H1 (cell line): Measurements from ENCODE around the gene CHAC2. TPM values are rescaled to one million over a fixed set of nuclear protein-coding genes. Genes with fewer than 3 reads are reported as not detected.

Experiments used
- CTCF ChIA-PET: fragments of 300-600 bp; sonication (Branson Sonifier 250); formaldehyde crosslinking; loops from one replicate; lab custom pipeline; 2021; ENCODE audit not compliant: partially characterized antibody; lab: Charles Lee
- POLR2A ChIA-PET: fragments of 300-600 bp; sonication (Branson Sonifier 250); formaldehyde crosslinking; loops from one replicate; lab custom pipeline; 2021; ENCODE audit warnings: inconsistent platforms; ENCODE audit not compliant: partially characterized antibody; lab: Charles Lee
- DNase-seq, 2 experiments: peaks; one replicate each; pipeline versions ENCODE4 v3.0.0 to v3.0.0-alpha.2; 2010 to 2022; ENCODE audit warnings: low spot score in 2 of 2, low read depth in 1 of 2, mixed read lengths in 1 of 2
- FAIRE-seq: peaks from 2 replicates; lab custom pipeline; 2011; peaks lifted over from hg19 to GRCh38; lab: Jason Lieb, UNC
- H2AFZ ChIP-seq: 2 replicates; pipeline ENCODE4 v1.8.1; 2012; ENCODE audit warnings: low read length, inconsistent platforms
- H2AK5ac ChIP-seq: 2 replicates; pipeline ENCODE4 v1.6.1; 2013; ENCODE audit warnings: low read depth, low read length
- H2BK120ac ChIP-seq: replicated peaks from 2 replicates; pipeline ENCODE3; 2013; ENCODE audit warnings: low read depth, low read length, inconsistent platforms
- H2BK12ac ChIP-seq: 2 replicates; pipeline ENCODE4 v1.6.1; 2013; ENCODE audit warnings: low read depth, low read length
- H2BK15ac ChIP-seq: 2 replicates; pipeline ENCODE4 v1.6.1; 2013; ENCODE audit warnings: low read length
- H2BK20ac ChIP-seq: 2 replicates; pipeline ENCODE4 v1.6.1; 2013; ENCODE audit warnings: low read length
- H2BK5ac ChIP-seq: 2 replicates; pipeline ENCODE4 v1.6.1; 2013; ENCODE audit warnings: low read depth, low read length
- H3K14ac ChIP-seq: 2 replicates; pipeline ENCODE4 v1.6.1; 2013; ENCODE audit warnings: inconsistent platforms; ENCODE audit not compliant: insufficient read length
- H3K18ac ChIP-seq: 2 replicates; pipeline ENCODE4 v1.6.1; 2013; ENCODE audit warnings: low read length; ENCODE audit errors: extremely low read depth
- H3K23ac ChIP-seq: 2 replicates; pipeline ENCODE4 v1.6.1; 2013; ENCODE audit warnings: inconsistent platforms; ENCODE audit not compliant: insufficient read length
- H3K23me2 ChIP-seq: 2 replicates; pipeline ENCODE4 v1.6.1; 2013; ENCODE audit warnings: low read depth, low read length
- H3K27ac ChIP-seq: 2 replicates; pipeline ENCODE4 v1.6.1; 2011; ENCODE audit warnings: low read depth, low read length, inconsistent platforms
- H3K27me3 ChIP-seq, 4 experiments: replicated peaks in 1 of 4; 1 replicate in 1 of 4; 2 replicates in 3 of 4; pipeline versions ENCODE4 v1.6.1 to v1.8.1; 2011 to 2013; ENCODE audit warnings: low read length in 3 of 4, mild to moderate bottlenecking in 3 of 4, inconsistent platforms in 2 of 4, mixed read lengths in 2 of 4, moderate library complexity in 1 of 4; ENCODE audit not compliant: control insufficient read depth in 3 of 4, insufficient read depth in 3 of 4; ENCODE audit errors: extremely low read depth in 1 of 4
- H3K36me3 ChIP-seq, 4 experiments: 2 replicates each; pipeline versions ENCODE4 v1.6.1 to v1.8.1; 2011 to 2013; ENCODE audit warnings: mild to moderate bottlenecking in 4 of 4, low read length in 3 of 4, moderate library complexity in 2 of 4, control low read depth in 1 of 4, inconsistent platforms in 1 of 4; ENCODE audit not compliant: insufficient read depth in 4 of 4, control insufficient read depth in 2 of 4
- H3K4ac ChIP-seq: replicated peaks from 2 replicates; pipeline ENCODE3; 2013; ENCODE audit warnings: low read length, low read depth, mixed read lengths, inconsistent platforms; ENCODE audit not compliant: insufficient read length
- H3K4me1 ChIP-seq, 4 experiments: replicated peaks in 1 of 4; 1 replicate in 1 of 4; 2 replicates in 3 of 4; pipeline versions ENCODE4 v1.6.1 to v1.8.1; 2011 to 2013; ENCODE audit warnings: low read length in 3 of 4, inconsistent platforms in 2 of 4, mixed read lengths in 1 of 4; ENCODE audit not compliant: insufficient read depth in 4 of 4, control insufficient read depth in 3 of 4
- H3K4me2 ChIP-seq, 2 experiments: 2 replicates each; pipeline versions ENCODE4 v1.6.1 to v1.8.1; 2011 to 2013; ENCODE audit warnings: low read depth in 2 of 2, low read length in 2 of 2, control low read depth in 1 of 2, inconsistent platforms in 1 of 2, mild to moderate bottlenecking in 1 of 2; ENCODE audit not compliant: insufficient read depth in 1 of 2
- H3K4me3 ChIP-seq, 4 experiments: fragments of 200-600, 300-600 bp in 1 of 4; sonication (generic), shearing (Covaris generic), sonication (Bioruptor Twin) in 1 of 4; 2 replicates each; pipeline versions ENCODE4 v1.5.1 to v1.8.1; 2011 to 2016; ENCODE audit warnings: low read length in 4 of 4, low read depth in 3 of 4, control low read depth in 2 of 4, inconsistent platforms in 2 of 4, mild to moderate bottlenecking in 2 of 4, mixed read lengths in 1 of 4, moderate library complexity in 1 of 4; ENCODE audit not compliant: insufficient read depth in 2 of 4; ENCODE audit errors: extremely low read depth in 1 of 4
- H3K56ac ChIP-seq: replicated peaks from 2 replicates; pipeline ENCODE3; 2013; ENCODE audit warnings: low read depth, mild to moderate bottlenecking, mixed read lengths, low read length, inconsistent platforms; ENCODE audit not compliant: insufficient read length
- H3K79me1 ChIP-seq: 2 replicates; pipeline ENCODE4 v1.6.1; 2013; ENCODE audit warnings: low read depth, low read length, control low read depth
- H3K79me2 ChIP-seq, 2 experiments: 2 replicates each; pipeline versions ENCODE4 v1.6.1 to v1.8.1; 2012 to 2013; ENCODE audit warnings: low read length in 2 of 2, mild to moderate bottlenecking in 2 of 2, inconsistent platforms in 1 of 2; ENCODE audit not compliant: insufficient read depth in 2 of 2, control insufficient read depth in 1 of 2
- H3K9ac ChIP-seq, 4 experiments: replicated peaks in 1 of 4; 1 replicate in 1 of 4; 2 replicates in 3 of 4; pipeline versions ENCODE4 v1.6.1 to v1.8.1; 2011 to 2013; ENCODE audit warnings: low read depth in 3 of 4, low read length in 3 of 4, control low read depth in 2 of 4, mild to moderate bottlenecking in 2 of 4, moderate library complexity in 2 of 4, inconsistent platforms in 1 of 4; ENCODE audit errors: extremely low read depth in 1 of 4
- H3K9me3 ChIP-seq, 2 experiments: 2 replicates each; pipeline versions ENCODE4 v1.6.1 to v1.8.1; 2012 to 2013; ENCODE audit warnings: mild to moderate bottlenecking in 2 of 2, moderate library complexity in 2 of 2, control low read depth in 1 of 2, inconsistent platforms in 1 of 2, low read depth in 1 of 2, low read length in 1 of 2, mixed read lengths in 1 of 2; ENCODE audit not compliant: insufficient read depth in 2 of 2
- H4K20me1 ChIP-seq, 2 experiments: replicated peaks in 1 of 2; 2 replicates each; pipeline versions ENCODE3 to v1.8.1; 2011 to 2013; ENCODE audit warnings: inconsistent platforms in 2 of 2, low read length in 2 of 2, mild to moderate bottlenecking in 1 of 2; ENCODE audit not compliant: insufficient read depth in 2 of 2, control insufficient read depth in 1 of 2
- H4K5ac ChIP-seq: 2 replicates; pipeline ENCODE4 v1.6.1; 2013; ENCODE audit warnings: low read length, low read depth, mixed read lengths, inconsistent platforms; ENCODE audit not compliant: insufficient read length
- H4K8ac ChIP-seq: 2 replicates; pipeline ENCODE4 v1.8.0; 2013; ENCODE audit warnings: mild to moderate bottlenecking, moderate library complexity, low read length, inconsistent platforms; ENCODE audit not compliant: insufficient read depth; ENCODE audit errors: extremely low read depth
- H4K91ac ChIP-seq: replicated peaks from 2 replicates; pipeline ENCODE3; 2013; ENCODE audit warnings: low read length, mixed read lengths, inconsistent platforms; ENCODE audit not compliant: insufficient read length
- ASH2L ChIP-seq: fragments of 200-600, 300-600 bp; sonication (generic); IDR thresholded peaks from one replicate; pipeline ENCODE4 v1.7.1; 2017; ENCODE audit warnings: low read length
- BCL11A ChIP-seq, 2 experiments: IDR thresholded peaks; one replicate each; pipeline ENCODE4 v1.6.1; 2011; ENCODE audit warnings: low read depth in 2 of 2, low read length in 2 of 2, mild to moderate bottlenecking in 2 of 2
- CBX5 ChIP-seq: fragments of 300-800, 300-1000 bp; sonication (generic); IDR thresholded peaks from 2 replicates; pipeline ENCODE4 v1.7.1; 2016; ENCODE audit warnings: antibody characterized with exemption, low read length, low read depth
- CBX8 ChIP-seq: fragments of 300-800, 300-1000 bp; sonication (generic); IDR thresholded peaks from 2 replicates; pipeline ENCODE4 v1.7.1; 2016; ENCODE audit warnings: low read depth, low read length, borderline replicate concordance
- CEBPB ChIP-seq: IDR thresholded peaks from 2 replicates; pipeline ENCODE4 v1.6.1; 2012; ENCODE audit warnings: low read depth, low read length
- CHD1 ChIP-seq: IDR thresholded peaks from 2 replicates; pipeline ENCODE4 v1.6.1; 2012; ENCODE audit warnings: low read depth, low read length, improper control_type of control experiment
- CTBP2 ChIP-seq: IDR thresholded peaks from 2 replicates; pipeline ENCODE4 v1.7.0; 2011; ENCODE audit warnings: borderline replicate concordance, mild to moderate bottlenecking, moderate library complexity, mixed read lengths, low read length; ENCODE audit not compliant: insufficient read depth, insufficient read length
- EZH2 ChIP-seq: fragments of 200-600 bp; sonication (generic); IDR thresholded peaks from 2 replicates; pipeline ENCODE4 v1.7.1; 2012; ENCODE audit warnings: low read depth, mild to moderate bottlenecking, moderate library complexity, low read length, inconsistent platforms; ENCODE audit not compliant: severe bottlenecking
- JUN ChIP-seq: IDR thresholded peaks from 2 replicates; pipeline ENCODE4 v1.6.1; 2011; ENCODE audit warnings: low read depth, mild to moderate bottlenecking, improper control_type of control experiment, low read length
- MAFK ChIP-seq: IDR thresholded peaks from 2 replicates; pipeline ENCODE4 v1.6.1; 2012; ENCODE audit warnings: low read depth, mild to moderate bottlenecking, improper control_type of control experiment, low read length
- SP4 ChIP-seq: IDR thresholded peaks from 2 replicates; pipeline ENCODE4 v1.6.1; 2012; ENCODE audit warnings: low read length, inconsistent platforms
- TAF1 ChIP-seq: IDR thresholded peaks from 2 replicates; pipeline ENCODE4 v1.6.1; 2011; ENCODE audit warnings: mild to moderate bottlenecking, low read depth, low read length
- USF2 ChIP-seq: IDR thresholded peaks from 2 replicates; pipeline ENCODE4 v1.6.1; 2011; ENCODE audit warnings: low read length, improper control_type of control experiment
- WGBS, 2 experiments: shearing (Covaris generic) in 1 of 2; methylation state at CpG; one replicate each; pipeline versions ENCODE4 v1.1.6 to v1.1.7; 2013 to 2015; ENCODE audit warnings: low lambda C conversion rate in 2 of 2, mixed read lengths in 2 of 2, inconsistent platforms in 1 of 2, low coverage in 1 of 2, missing lambda C conversion rate in 1 of 2; ENCODE audit not compliant: insufficient replicate concordance in 2 of 2, insufficient coverage in 1 of 2, insufficient read length in 1 of 2; ENCODE audit errors: extremely low coverage in 1 of 2, missing lambda C conversion rate in 1 of 2; 5-methylcytosine and 5-hydroxymethylcytosine counted together
- polyA plus RNA-seq, 7 experiments: library from polyadenylated mRNA; depleted of rRNA in 3 of 7; stranded (reverse) in 5 of 7; unstranded in 2 of 7; fragments of >200 nt in 5 of 7; fragments of 200-250 nt in 2 of 7; gene quantifications; 1 replicate in 5 of 7; 2 replicates in 1 of 7; 4 replicates in 1 of 7; pipeline versions ENCODE4 v1.2.1 to v1.2.3, GENCODE V29; 2011 to 2013; ENCODE audit warnings: missing spikeins in 2 of 7, mixed read lengths in 2 of 7
- total RNA-seq: library from RNA; stranded (reverse); fragmentation: NEBNext Ultra II Directional; extraction: Animal tissue kit (Norgen Biotek cat#: 25700); gene quantifications from 2 replicates; pipeline ENCODE4 v1.2.1, GENCODE V29; 2021

CHAC2 gene
- total and polyA plus RNA-seq, 2 of the 8 experiments (the other 6 are each of a cell fraction or from before 2014, with no cell fraction given) = 5.4 to 11.2 TPM

GRCh38 chr2:53750041-53750768 is 17.4 kb upstream of the CHAC2 start:
- DNase-seq (no peak), FAIRE-seq (no peak)
- Histone ChIP-seq H3K79me1 (no peaks in the 10 kb centered on the region), H3K9me3 (no peaks in the 10 kb centered on the region), H2BK120ac (no peak overlapping the region), H4K20me1 (no peaks in the 10 kb centered on the region), H2AFZ (no peak overlapping the region), H2BK12ac (no peak overlapping the region), H2BK15ac (no peak overlapping the region), H3K18ac (no peak overlapping the region), H3K56ac (no peak overlapping the region), H4K8ac (no peak overlapping the region), H3K4ac (no peak overlapping the region), H4K5ac (no peak overlapping the region), H3K23me2 (no peaks in the 10 kb centered on the region), H3K27ac (no peak overlapping the region), H3K36me3 (peaks cover 0 to 3% (median 2%) of the 10 kb centered on the region in 4 experiments; a peak in 2 of 8 replicates), H3K4me2 (no peak overlapping the region), H2BK5ac (no peak overlapping the region), H2BK20ac (no peak overlapping the region), H4K91ac (no peak overlapping the region), H3K23ac (no peak overlapping the region), H3K27me3 (no peaks in the 10 kb centered on the region), H3K14ac (no peak overlapping the region), H3K4me3 (no peak overlapping the region), H3K9ac (no peak overlapping the region), H2AK5ac (no peak overlapping the region), H3K79me2 (no peaks in the 10 kb centered on the region), H3K4me1 (no peaks in the 10 kb centered on the region)
- CTCF ChIA-PET = no interaction called here
- 93% methylated on average over 4 of the region's 4 CpGs; no CpG with 5 or more reads in 1 of the 2 experiments for WGBS, 2 experiments
- POLR2A ChIA-PET = interaction anchor here (0.8 kb wide), 1 partner anchor 70 kb away, joined by 3 read pairs; no protein-coding TSS in a partner anchor
- TF ChIP-seq JUN (no peak), USF2 (no peak), CBX5 (no peak), CBX8 (no peak), SP4 (no peak), CEBPB (no peak), CHD1 (no peak), ASH2L (no peak), CTBP2 (no peak), BCL11A (IDR thresholded peaks at IDR 0.05; ENCODE audit: low read depth in 2 of 2, low read length in 2 of 2) (no peak), EZH2 (no peak), TAF1 (no peak), MAFK (no peak)
